GM10248 (cell line): ENCODE results near the gene IRF1.

Source experiments
- CTCF ChIA-PET: fragments of 300-600 bp; sonication (Branson Sonifier 250); formaldehyde crosslinking; extraction: SDS; loops from one replicate; lab custom pipeline; 2021; ENCODE audit warnings: antibody characterized with exemption; lab: Yijun Ruan, JAX
- POLR2A ChIA-PET: fragments of 350-650 bp; sonication (Branson Sonifier 250); formaldehyde crosslinking; extraction: SDS; loops from one replicate; lab custom pipeline; 2020; ENCODE audit warnings: antibody characterized with exemption; lab: Yijun Ruan, JAX
- DNase-seq: peaks from one replicate; pipeline ENCODE4 v3.0.0; 2012; ENCODE audit errors: extremely low spot score
- TF ChIP-seq, protein P1 (sequence below): IDR thresholded peaks from 2 replicates; pipeline ENCODE4 v1.5.1; 2012; ENCODE audit warnings: mild to moderate bottlenecking, low read depth; ENCODE audit errors: extremely low read depth, missing control alignments, control extremely low read depth

IRF1 gene

DNA sequence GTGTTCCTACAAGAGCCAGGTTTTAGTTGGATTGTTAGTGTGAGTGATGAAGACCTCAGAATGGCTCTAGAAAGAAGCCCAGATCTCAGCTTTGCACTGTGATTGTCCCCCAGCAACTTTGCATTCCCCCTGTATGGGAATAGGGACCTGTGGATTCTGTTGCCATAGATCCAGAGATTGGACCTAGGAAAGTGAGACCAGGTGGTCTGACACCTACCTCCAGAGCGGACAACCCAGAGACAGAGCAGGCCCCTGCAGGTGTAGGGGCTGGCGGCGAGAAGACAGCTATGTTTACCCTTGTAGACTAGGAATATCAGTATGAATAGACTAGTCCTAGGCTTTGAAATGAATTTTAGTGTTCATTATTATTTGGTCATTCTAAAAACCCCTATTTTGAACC lies 53.6 kb downstream of the IRF1 start:
- POLR2A ChIA-PET, result interaction anchor here (1.1 to 1.3 kb wide), 2 partner anchors 10 to 54 kb away, joined by 3 to 4 read pairs; partner anchors contain the start of gene IRF1
- no peak for DNase-seq
- TF ChIP-seq, protein P1, sequence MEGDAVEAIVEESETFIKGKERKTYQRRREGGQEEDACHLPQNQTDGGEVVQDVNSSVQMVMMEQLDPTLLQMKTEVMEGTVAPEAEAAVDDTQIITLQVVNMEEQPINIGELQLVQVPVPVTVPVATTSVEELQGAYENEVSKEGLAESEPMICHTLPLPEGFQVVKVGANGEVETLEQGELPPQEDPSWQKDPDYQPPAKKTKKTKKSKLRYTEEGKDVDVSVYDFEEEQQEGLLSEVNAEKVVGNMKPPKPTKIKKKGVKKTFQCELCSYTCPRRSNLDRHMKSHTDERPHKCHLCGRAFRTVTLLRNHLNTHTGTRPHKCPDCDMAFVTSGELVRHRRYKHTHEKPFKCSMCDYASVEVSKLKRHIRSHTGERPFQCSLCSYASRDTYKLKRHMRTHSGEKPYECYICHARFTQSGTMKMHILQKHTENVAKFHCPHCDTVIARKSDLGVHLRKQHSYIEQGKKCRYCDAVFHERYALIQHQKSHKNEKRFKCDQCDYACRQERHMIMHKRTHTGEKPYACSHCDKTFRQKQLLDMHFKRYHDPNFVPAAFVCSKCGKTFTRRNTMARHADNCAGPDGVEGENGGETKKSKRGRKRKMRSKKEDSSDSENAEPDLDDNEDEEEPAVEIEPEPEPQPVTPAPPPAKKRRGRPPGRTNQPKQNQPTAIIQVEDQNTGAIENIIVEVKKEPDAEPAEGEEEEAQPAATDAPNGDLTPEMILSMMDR, result no peak
- CTCF ChIA-PET, result interaction anchor here (0.8 to 5.8 kb wide), 10 partner anchors 10 to 64 kb away, joined by 3 to 59 read pairs (median 4); partner anchors contain the start of gene IRF1

DNA sequence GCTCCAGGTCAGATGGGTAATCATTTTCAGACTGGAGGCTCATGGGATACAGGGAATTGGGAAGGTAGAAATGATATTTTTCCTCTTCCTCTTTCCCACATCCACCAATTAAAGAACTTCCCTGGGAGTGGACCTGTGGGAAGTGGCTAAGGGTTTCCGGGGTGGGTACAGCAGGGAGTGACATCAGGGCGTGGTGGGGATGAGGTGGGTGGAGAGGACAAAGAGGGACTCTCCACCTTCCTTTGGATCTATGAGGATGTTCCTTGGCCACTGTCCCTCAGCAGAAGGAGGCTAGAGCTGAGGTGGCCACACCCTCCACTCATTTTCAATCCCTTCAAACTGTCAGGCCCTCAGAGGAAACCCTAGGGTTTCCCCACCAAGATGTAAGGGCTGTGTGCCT lies 54.7 kb downstream of the IRF1 start:
- ChIA-PET CTCF (interaction anchor here (1.0 to 5.8 kb wide), 7 partner anchors 10 to 65 kb away, joined by 3 to 59 read pairs (median 4); partner anchors contain the start of gene IRF1), POLR2A (interaction anchor here (1.1 to 1.3 kb wide), 2 partner anchors 9 to 55 kb away, joined by 3 to 4 read pairs; partner anchors contain the start of gene IRF1)
- no peak for DNase-seq
- TF ChIP-seq, protein P1, result no peak

DNA sequence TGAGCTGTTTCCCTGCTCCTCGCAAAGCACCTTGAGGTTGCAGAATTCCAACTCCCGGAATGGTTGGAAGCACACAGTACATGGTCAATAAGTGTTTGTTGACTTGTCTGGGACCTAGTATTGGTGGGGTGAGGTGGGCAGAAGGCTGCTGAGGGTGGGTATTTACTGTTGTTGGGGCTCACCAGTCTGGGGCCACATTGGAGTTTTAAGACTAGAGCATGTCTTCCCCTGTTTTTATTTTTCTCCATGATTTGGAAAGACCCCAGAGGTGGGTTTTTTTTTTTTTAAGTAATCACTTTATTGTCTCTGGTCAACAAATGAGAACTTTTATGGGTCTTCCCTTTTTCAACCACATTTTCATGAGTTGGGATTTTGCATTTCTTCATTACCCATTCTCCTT lies 55.1 kb downstream of the IRF1 start:
- CTCF ChIA-PET, result interaction anchor here (1.0 to 5.8 kb wide), 3 partner anchors 9 to 49 kb away, joined by 3 to 59 read pairs (median 5); no protein-coding TSS in a partner anchor
- DNase-seq, result no peak
- POLR2A ChIA-PET, result interaction anchor here (1.3 kb wide), 1 partner anchor 55 kb away, joined by 3 read pairs; the partner anchor contains the start of gene IRF1
- TF ChIP-seq, protein P1, result no peak

DNA sequence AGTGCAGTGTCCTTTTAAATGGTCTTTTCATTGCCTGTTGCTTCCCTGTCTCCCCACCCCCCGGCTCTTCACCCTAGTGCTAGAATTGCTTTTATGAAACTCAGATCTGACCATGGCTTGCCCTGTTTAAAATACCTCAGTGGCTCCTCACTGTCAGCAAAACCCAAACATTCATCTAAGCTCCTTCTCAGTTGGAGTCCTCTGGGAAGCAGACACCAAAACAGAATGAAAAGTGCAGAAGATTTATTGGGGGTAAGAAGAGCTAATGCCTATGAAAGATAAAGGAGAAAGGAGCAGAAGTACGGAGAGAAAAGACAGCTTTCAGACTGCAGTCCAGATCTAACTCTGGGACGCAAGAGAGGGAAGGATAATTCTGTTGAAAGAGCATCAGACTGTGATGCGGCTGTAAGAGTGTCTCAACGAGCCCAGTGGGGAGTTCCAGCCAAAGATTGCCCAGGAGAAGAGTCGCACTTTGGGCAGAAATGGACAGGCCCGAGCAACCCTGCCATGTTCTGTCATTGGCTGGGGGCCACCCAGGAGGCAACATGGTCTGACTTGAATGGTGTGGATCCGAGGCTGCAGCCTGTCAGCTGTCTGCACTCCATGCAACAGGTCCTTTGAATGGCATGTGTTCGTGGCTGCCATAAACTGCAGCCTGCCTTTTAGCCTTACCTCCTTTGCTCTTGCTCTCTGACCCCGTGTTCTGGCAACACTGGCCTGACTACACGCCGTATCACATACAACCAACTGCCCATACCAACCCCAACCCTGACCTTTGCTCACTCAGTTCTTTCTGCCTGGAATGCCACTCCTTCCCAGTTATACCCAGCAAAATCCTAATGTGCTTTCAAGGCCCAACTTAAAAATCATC lies 55.9 kb downstream of the IRF1 start:
- TF ChIP-seq, protein P1, result no peak
- CTCF ChIA-PET, result interaction anchor here (0.9 to 5.8 kb wide), 6 partner anchors 9 to 66 kb away, joined by 3 to 59 read pairs (median 4); no protein-coding TSS in a partner anchor
- DNase-seq, result no peak
- POLR2A ChIA-PET, result no interaction called here

DNA sequence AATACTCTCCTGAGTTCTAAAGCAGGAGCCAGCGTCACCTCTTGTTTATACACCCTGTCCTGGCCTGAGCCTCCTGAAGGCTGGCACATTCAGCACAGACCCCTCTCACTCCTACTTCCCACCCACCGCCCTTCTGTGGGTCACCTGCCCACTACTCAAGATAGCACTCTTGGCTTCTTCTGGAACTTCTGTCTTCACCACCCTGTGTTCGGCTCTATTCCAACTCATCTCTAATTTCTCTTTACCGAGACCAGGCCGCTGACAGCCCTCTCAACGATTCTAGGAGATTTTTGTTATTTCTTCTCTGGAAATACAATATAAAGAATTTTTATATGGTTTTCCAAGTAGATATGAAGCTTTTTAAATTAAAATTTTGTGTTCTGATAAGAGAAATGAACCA lies 57.4 kb downstream of the IRF1 start:
- TF ChIP-seq, protein P1, result no peak
- CTCF ChIA-PET, result interaction anchor here (1.0 to 5.3 kb wide), 2 partner anchors 13 to 33 kb away, joined by 5 to 23 read pairs; no protein-coding TSS in a partner anchor
- DNase-seq, result no peak
- POLR2A ChIA-PET, result interaction anchor here (0.6 kb wide), 1 partner anchor 11 kb away, joined by 7 read pairs; no protein-coding TSS in a partner anchor

DNA sequence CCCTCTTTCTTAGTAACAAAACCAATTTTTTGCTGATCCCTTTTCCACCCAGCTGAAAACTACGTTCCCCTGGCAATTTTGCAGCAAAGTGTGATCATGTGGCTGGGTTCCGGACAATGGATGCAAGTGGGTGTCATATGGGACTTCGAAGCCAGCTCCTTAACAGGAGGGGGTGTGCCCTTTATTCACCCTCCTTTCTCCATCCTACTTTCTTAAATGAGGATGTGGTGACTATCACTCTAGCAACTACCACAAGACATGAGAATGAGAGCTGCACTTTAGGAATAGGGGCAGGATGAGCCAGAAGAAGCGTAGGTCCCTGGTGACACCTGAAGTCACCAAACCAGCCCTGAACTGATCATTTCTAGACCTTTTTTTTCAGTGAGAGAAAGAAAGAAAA lies 58.9 kb downstream of the IRF1 start:
- TF ChIP-seq, protein P1, result no peak
- POLR2A ChIA-PET, result interaction anchor here (0.5 to 0.7 kb wide), 2 partner anchors 59 to 312 kb away, joined by 3 to 8 read pairs; partner anchors contain the start of gene IRF1
- no peak for DNase-seq
- CTCF ChIA-PET, result interaction anchor here (1.3 to 10.8 kb wide), 7 partner anchors 11 to 70 kb away, joined by 3 to 104 read pairs (median 7); no protein-coding TSS in a partner anchor
